Endothelial cell of umbilical vein (primary cell): ENCODE data around the gene SHOC2. TPM values are rescaled to one million over a fixed set of nuclear protein-coding genes. Genes with fewer than 3 reads are reported as not detected.

ENCODE experiments used
- BruUV-seq: library from RNA; stranded (reverse); fragments of 400-500 nt; replicated peaks from 2 replicates; lab custom pipeline; 2021; lab: Mats Ljungman, UMichigan
- CTCF ChIA-PET: fragments of 300-600, 350-600 bp; sonication (Branson Sonifier 250); formaldehyde crosslinking; loops from one replicate; lab custom pipeline; 2021; ENCODE audit warnings: antibody characterized with exemption, inconsistent platforms; lab: Charles Lee
- POLR2A ChIA-PET: fragments of 300-600, 350-600 bp; sonication (Branson Sonifier 250); formaldehyde crosslinking; loops from one replicate; lab custom pipeline; 2021; ENCODE audit warnings: antibody characterized with exemption, inconsistent platforms; lab: Charles Lee
- DNase-seq: peaks from one replicate; pipeline ENCODE4 v3.0.0-alpha.2; 2011; ENCODE audit warnings: low read depth, low spot score
- FAIRE-seq: peaks from 2 replicates; lab custom pipeline; 2011; peaks lifted over from hg19 to GRCh38; lab: Jason Lieb, UNC
- H2AFZ ChIP-seq: 2 replicates; pipeline ENCODE4 v1.6.0; 2012; ENCODE audit warnings: low read depth, low read length, control low read depth, inconsistent platforms
- H3K27ac ChIP-seq: 2 replicates; pipeline ENCODE4 v1.5.1; 2011; ENCODE audit warnings: low read depth, mild to moderate bottlenecking, control low read depth, low read length, moderate library complexity; ENCODE audit not compliant: insufficient read depth
- H3K27me3 ChIP-seq, 2 experiments: 2 replicates each; pipeline versions ENCODE4 v1.6.0 to v1.6.1; 2011; ENCODE audit warnings: low read length in 2 of 2, mixed read lengths in 1 of 2; ENCODE audit not compliant: control insufficient read depth in 2 of 2, insufficient read depth in 2 of 2
- H3K36me3 ChIP-seq, 2 experiments: 2 replicates in 1 of 2; 3 replicates in 1 of 2; pipeline ENCODE4 v1.5.1; 2011; ENCODE audit warnings: low read length in 2 of 2, mild to moderate bottlenecking in 1 of 2, moderate library complexity in 1 of 2; ENCODE audit not compliant: control insufficient read depth in 2 of 2, insufficient read depth in 2 of 2; ENCODE audit errors: extremely low read depth in 1 of 2
- H3K4me1 ChIP-seq: 3 replicates; pipeline ENCODE4 v1.5.1; 2011; ENCODE audit warnings: mild to moderate bottlenecking, low read length; ENCODE audit not compliant: control insufficient read depth, insufficient read depth; ENCODE audit errors: extremely low read depth
- H3K4me2 ChIP-seq: 2 replicates; pipeline ENCODE4 v1.6.1; 2011; ENCODE audit warnings: low read length, control low read depth, mixed read lengths; ENCODE audit not compliant: insufficient read depth
- H3K4me3 ChIP-seq, 3 experiments: fragments of 200-600 bp in 1 of 3; sonication (generic), shearing (Covaris generic) in 1 of 3; replicated peaks in 1 of 3; 2 replicates each; pipeline ENCODE4 v1.5.1; 2011 to 2016; ENCODE audit warnings: control low read depth in 3 of 3, low read length in 3 of 3, mild to moderate bottlenecking in 2 of 3, inconsistent platforms in 1 of 3, low read depth in 1 of 3, moderate library complexity in 1 of 3; ENCODE audit not compliant: insufficient read depth in 1 of 3
- H3K79me2 ChIP-seq: 2 replicates; pipeline ENCODE4 v1.6.0; 2012; ENCODE audit warnings: low read length, inconsistent platforms; ENCODE audit not compliant: control insufficient read depth, insufficient read depth
- H3K9ac ChIP-seq: replicated peaks from 2 replicates; pipeline ENCODE3; 2011; ENCODE audit warnings: low read length, control low read depth; ENCODE audit not compliant: insufficient read depth; ENCODE audit errors: extremely low read depth
- H3K9me1 ChIP-seq: replicated peaks from 3 replicates; pipeline ENCODE4 v1.6.0; 2011; ENCODE audit warnings: mild to moderate bottlenecking, low read length; ENCODE audit not compliant: control insufficient read depth, insufficient read depth; ENCODE audit errors: extremely low read depth
- H3K9me3 ChIP-seq: replicated peaks from 2 replicates; pipeline ENCODE4 v1.5.1; 2012; ENCODE audit warnings: low read length, inconsistent platforms; ENCODE audit not compliant: control insufficient read depth, insufficient read depth
- H4K20me1 ChIP-seq: replicated peaks from 2 replicates; pipeline ENCODE3; 2011; ENCODE audit warnings: mild to moderate bottlenecking, low read length; ENCODE audit not compliant: control insufficient read depth, insufficient read depth; ENCODE audit errors: extremely low read depth
- CTCF ChIP-seq, 2 donors: IDR thresholded peaks; 1 replicate in 1 of 2; 2 replicates in 1 of 2; pipeline ENCODE4 v1.5.1; 2011; ENCODE audit warnings: low read length in 2 of 2, mild to moderate bottlenecking in 2 of 2, moderate library complexity in 2 of 2, control low read depth in 1 of 2, inconsistent platforms in 1 of 2, low read depth in 1 of 2; ENCODE audit not compliant: insufficient read depth in 1 of 2; ENCODE audit errors: extremely low read depth in 1 of 2
- EZH2 ChIP-seq: IDR thresholded peaks from 2 replicates; pipeline ENCODE4 v1.6.1; 2012; ENCODE audit warnings: borderline replicate concordance, low read depth, mild to moderate bottlenecking, moderate library complexity, low read length, inconsistent platforms; ENCODE audit not compliant: severe bottlenecking
- FOS ChIP-seq: IDR thresholded peaks from 2 replicates; pipeline ENCODE4 v1.6.1; 2011; ENCODE audit warnings: mild to moderate bottlenecking, low read length, moderate library complexity, borderline replicate concordance; ENCODE audit not compliant: insufficient read depth
- GATA2 ChIP-seq: IDR thresholded peaks from 2 replicates; pipeline ENCODE4 v1.7.0; 2011; ENCODE audit warnings: low read depth, mild to moderate bottlenecking, moderate library complexity, mixed read lengths, low read length; ENCODE audit not compliant: insufficient read length, insufficient read depth
- JUN ChIP-seq: IDR thresholded peaks from 2 replicates; pipeline ENCODE4 v1.6.1; 2011; ENCODE audit warnings: borderline replicate concordance, low read depth; ENCODE audit not compliant: insufficient read length, insufficient read depth
- MYC ChIP-seq: IDR thresholded peaks from one replicate; pipeline ENCODE4 v1.6.1; 2011; ENCODE audit warnings: mild to moderate bottlenecking, low read depth, low read length
- POLR2A ChIP-seq: IDR thresholded peaks from 2 replicates; pipeline ENCODE4 v1.6.1; 2012; ENCODE audit warnings: low read depth, mild to moderate bottlenecking, control low read depth, low read length
- POLR2AphosphoS5 ChIP-seq: IDR thresholded peaks from 2 replicates; pipeline ENCODE4 v1.6.1; 2012; ENCODE audit warnings: low read depth, mild to moderate bottlenecking, control low read depth, low read length, moderate library complexity; ENCODE audit not compliant: insufficient read depth
- dilution Hi-C: fragments of 300-500 bp; cut with MboI; formaldehyde crosslinking; loops from one replicate; pipeline ENCODE4 v1.15.0; 2019; ENCODE audit warnings: low sequenced_read_pairs; ENCODE audit not compliant: extremely low pct_ligation_motif_present
- intact Hi-C: fragments of 100-400 bp; cut with micrococcal nuclease; formaldehyde crosslinking; loops from one replicate; pipeline ENCODE4 v1.10.0; 2022
- polyA plus RNA-seq, 4 experiments: library from polyadenylated mRNA; depleted of rRNA in 3 of 4; stranded (reverse) in 3 of 4; unstranded in 1 of 4; fragments of >200 nt; gene quantifications; 2 replicates each; pipeline versions ENCODE4 v1.2.1 to v1.2.3, GENCODE V29; 2011 to 2012; ENCODE audit warnings: missing spikeins in 1 of 4
- total RNA-seq: library from RNA; stranded (reverse); gene quantifications from 2 replicates; pipeline ENCODE4 v1.2.3, GENCODE V29; 2021
- TF ChIP-seq, protein P1 (sequence below): IDR thresholded peaks from 2 replicates; pipeline ENCODE4 v1.6.1; 2011; ENCODE audit not compliant: insufficient read depth, insufficient read length

SHOC2 gene
- total and polyA plus RNA-seq, 2 donors (not counting 3 experiments of a cell fraction or from before 2014, with no cell fraction given), result 13.0 to 37.1 TPM

- DNase-seq (no peak), FAIRE-seq (no peak)
- Histone ChIP-seq H3K27me3 (no peaks in the 10 kb centered on the region), H3K4me2 (no peak overlapping the region), H3K9me1 (no peaks in the 10 kb centered on the region), H3K79me2 (no peaks in the 10 kb centered on the region), H3K4me3 (no peak overlapping the region), H3K36me3 (no peaks in the 10 kb centered on the region), H2AFZ (no peak overlapping the region), H3K9ac (no peak overlapping the region), H3K9me3 (no peaks in the 10 kb centered on the region), H3K4me1 (no peaks in the 10 kb centered on the region), H3K27ac (no peak overlapping the region), H4K20me1 (no peaks in the 10 kb centered on the region)
- TF ChIP-seq CTCF (IDR thresholded peaks at IDR 0.05; ENCODE audit: extremely low read depth in 1 of 2, insufficient read depth in 1 of 2, low read depth in 1 of 2, low read length in 2 of 2) (peak in 1 of 2 donors; percentile 8), GATA2 (no peak), POLR2A (no peak), FOS (no peak), MYC (no peak), JUN (no peak)
- POLR2A ChIA-PET, result no interaction called here
- CTCF ChIA-PET, result interaction anchor here (0.8 to 1.0 kb wide), 4 partner anchors 28 to 291 kb away, joined by 3 read pairs; partner anchors contain the start of gene BBIP1
- dilution Hi-C loops, result no loop called here
- intact Hi-C loops, result no loop called here
- BruUV-seq, result no TSS peak
These were observed 118.5 kb downstream of the SHOC2 start for GRCh38 chr10:111037858-111038257.

DNA sequence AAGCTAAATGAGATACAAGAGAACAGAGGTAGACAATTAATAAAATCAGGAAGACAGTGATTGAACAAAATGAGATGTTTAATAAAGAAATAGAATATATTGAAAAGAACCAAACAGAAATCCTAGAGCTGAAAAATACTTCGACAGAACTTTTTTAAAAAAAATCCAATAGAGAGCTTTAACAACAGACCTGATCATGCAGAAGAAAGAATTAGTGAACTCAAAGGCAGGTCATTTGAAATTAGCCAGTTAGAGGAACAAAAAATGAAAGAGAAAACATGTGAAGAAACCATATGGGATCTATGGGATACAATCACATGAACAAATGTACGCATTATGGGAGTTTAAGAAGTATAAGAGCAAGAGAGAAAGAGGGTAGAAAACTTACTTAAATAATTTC is 120.1 kb downstream of the SHOC2 start:
- H3K9me3 ChIP-seq, result no peaks in the 10 kb centered on the region
- BruUV-seq, result no TSS peak
- no peak overlapping the region for H3K9ac ChIP-seq
- no peaks in the 10 kb centered on the region for H3K27me3 ChIP-seq
- no peaks in the 10 kb centered on the region for H4K20me1 ChIP-seq
- no peaks in the 10 kb centered on the region for H3K4me1 ChIP-seq
- H3K79me2 ChIP-seq, result no peaks in the 10 kb centered on the region
- H3K27ac ChIP-seq, result no peak overlapping the region
- no peaks in the 10 kb centered on the region for H3K36me3 ChIP-seq
- dilution Hi-C loops, result no loop called here
- POLR2A ChIA-PET, result no interaction called here
- H3K4me2 ChIP-seq, result no peak overlapping the region
- no peak overlapping the region for H3K4me3 ChIP-seq
- no peak for TF ChIP-seq MYC
- no peak for TF ChIP-seq POLR2A
- TF ChIP-seq, protein P1, sequence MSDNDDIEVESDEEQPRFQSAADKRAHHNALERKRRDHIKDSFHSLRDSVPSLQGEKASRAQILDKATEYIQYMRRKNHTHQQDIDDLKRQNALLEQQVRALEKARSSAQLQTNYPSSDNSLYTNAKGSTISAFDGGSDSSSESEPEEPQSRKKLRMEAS, result no peak
- TF ChIP-seq GATA2, result no peak
- TF ChIP-seq EZH2, result no peak
- no peak for TF ChIP-seq JUN
- TF ChIP-seq FOS, result no peak
- TF ChIP-seq POLR2AphosphoS5, result no peak
- TF ChIP-seq CTCF (IDR thresholded peaks at IDR 0.05; ENCODE audit: extremely low read depth in 1 of 2, insufficient read depth in 1 of 2, low read depth in 1 of 2, low read length in 2 of 2), result no peak
- intact Hi-C loops, result no loop called here
- FAIRE-seq (no peak), DNase-seq (no peak)
- no peaks in the 10 kb centered on the region for H3K9me1 ChIP-seq
- CTCF ChIA-PET, result no interaction called here
- no peak overlapping the region for H2AFZ ChIP-seq
